ENCODE results near the gene TMEM208.
A peak's percentile ranks its signal among the peaks of the same experiment; 100 is the strongest.

The TMEM208 gene

GRCh38 chr16:67209565-67209964, 17.4 kb upstream of the TMEM208 start:
- DNase-seq (ENCODE audit: low read depth), result no peak

GRCh38 chr16:67210069-67210937, 16.6 kb upstream of the TMEM208 start:
- no peak for DNase-seq (ENCODE audit: low read depth)

DNA sequence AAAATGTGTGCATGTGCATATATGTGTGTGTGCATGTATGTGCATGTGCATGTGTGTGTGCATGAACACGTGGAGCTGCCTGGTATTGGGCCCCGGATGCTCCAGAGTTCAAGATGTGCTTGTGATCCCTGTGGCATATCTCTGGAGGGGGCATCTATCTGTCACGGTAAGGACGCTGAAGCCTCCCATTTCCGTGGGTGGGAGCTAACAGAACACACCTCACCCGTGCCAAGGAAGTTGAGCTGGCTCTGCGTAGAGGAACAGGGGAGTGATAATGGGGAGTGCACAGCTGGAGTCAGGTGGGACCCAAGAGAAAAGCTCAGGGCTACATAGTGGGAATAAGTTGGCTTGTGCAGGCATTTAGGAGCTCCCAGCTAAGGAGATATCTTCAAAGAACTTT, 15.3 kb upstream of the TMEM208 start:
- no peak for DNase-seq (ENCODE audit: low read depth)

DNA sequence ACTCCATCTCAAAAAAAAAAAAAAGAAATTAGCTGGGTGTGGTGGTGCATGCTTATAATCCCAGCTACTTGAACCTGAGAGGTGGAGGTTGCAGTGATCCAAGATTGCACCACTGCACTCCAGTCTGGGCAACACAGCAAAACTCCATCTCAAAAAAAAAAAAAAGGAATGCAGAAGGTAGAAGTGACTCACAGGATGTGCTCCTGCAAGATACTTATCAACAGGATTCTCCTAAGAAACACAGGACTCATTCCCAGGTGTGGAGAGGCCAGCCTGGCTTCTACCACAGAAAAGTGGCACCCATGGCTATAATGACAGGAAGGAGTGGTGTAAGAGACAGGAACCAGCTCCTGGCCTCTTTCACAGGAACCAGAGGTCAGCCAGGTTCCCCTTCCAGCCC, 14.2 kb upstream of the TMEM208 start:
- DNase-seq (ENCODE audit: low read depth), result no peak

GRCh38 chr16:67213197-67214019, 13.5 kb upstream of the TMEM208 start:
- DNase-seq (ENCODE audit: low read depth), result no peak

DNA sequence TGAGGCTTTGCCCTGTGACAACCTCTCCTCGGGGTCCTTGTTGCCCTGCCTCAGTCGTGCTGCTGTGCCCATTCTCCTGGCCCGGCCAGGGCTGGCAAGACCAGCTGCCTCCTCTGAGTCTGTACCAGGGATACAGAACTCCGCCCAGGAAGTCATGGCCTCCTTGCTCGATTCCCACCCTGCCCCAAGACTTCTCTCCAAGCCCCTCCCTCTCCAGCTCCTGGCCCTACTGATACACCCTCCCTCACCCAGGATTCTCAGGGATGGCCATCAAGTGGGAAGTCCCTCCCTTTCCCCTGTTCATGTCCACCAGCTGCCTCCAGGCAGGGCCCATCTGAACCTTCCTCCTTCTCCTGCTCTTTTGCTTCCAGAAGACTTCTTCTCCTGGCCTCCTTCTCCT, 11.2 kb upstream of the TMEM208 start:
- no peak for DNase-seq (ENCODE audit: low read depth)

DNA sequence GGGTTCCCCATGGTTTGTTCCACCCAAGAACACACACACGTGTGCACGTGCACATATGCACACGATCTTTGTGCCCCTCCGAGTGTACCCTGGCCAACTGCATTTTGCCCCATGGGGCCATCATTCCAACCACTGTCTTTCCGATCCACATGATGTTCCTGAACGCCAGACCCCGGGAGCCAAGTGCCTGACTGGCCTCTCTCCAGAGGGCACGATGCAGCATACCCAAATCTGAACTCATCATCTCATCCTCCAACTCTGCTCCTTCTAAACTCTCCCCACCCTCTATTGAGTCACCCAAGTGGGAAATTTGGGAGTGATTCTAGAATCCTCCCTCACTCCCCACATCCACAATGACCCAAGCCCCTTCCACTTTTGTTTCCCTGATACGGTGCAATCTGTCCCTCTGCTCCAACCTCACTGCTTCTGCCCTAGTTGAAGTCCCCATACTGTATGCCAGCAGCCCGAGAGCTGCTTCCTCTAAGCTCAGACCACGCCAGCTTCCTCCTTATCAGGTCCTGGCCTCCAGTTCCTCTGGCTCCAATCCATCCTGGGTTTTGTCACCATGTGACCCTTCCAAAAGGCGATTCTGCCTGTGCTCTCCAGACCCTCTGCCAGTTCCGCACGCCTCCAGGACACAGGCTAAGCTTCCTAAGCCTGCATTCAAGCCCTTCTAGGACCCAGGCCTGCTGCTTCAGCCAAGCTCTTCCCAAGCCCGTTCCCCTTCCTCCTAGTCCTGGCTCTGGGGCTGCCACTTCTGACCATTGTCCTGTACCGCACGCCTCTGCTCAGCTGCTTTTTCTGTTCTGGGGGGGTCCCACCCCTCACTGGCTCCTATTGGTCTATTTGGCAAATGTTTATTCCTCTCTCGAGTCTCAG, 10.1 kb upstream of the TMEM208 start:
- DNase-seq (ENCODE audit: low read depth), result no peak

DNA sequence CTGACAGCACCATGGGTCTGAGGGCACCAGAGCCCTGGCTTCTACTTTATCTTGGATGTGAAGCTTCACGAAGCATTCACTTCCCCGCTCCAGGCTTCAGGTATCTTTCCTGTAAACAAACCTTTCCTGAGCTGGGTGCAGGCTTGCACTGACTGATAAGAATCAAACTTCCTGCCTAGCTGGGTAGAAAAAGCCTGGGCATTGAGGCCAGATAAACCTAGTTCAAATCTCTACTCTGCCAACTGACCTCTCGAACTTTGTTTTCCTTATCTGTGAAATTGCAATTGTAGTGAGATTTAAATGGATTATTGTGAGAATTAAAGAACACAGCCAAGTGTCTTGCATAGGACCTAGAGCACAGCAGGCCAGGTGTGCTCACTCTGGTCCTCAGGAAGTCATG, 2.9 kb upstream of the TMEM208 start:
- DNase-seq (ENCODE audit: low read depth), result no peak

DNA sequence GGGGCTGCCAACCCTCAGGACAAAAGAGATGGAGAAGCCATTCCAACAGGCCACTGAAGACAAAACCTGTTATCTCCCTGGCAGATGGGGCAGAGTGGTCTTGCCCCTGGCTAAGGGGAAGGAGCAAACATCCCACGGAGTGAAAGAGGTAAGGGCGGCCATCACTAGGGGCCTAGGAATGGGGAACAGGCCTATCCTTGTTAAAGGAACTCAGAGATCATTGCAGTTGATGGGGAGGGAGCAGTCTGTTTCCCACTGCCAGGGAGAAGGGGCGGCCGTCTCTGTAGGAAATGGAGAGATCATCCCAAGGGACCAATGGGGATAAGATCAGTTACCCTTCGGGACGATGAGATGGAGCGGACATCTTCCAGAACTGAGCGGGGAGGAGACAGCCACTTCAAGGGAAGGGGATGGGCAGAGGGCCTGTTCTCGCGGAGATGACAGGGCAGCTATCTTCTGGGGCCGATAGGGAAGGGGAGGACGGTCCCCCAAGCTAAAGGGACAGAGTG, 581 bp upstream of the TMEM208 start:
- no peak for DNase-seq (ENCODE audit: low read depth)

DNA sequence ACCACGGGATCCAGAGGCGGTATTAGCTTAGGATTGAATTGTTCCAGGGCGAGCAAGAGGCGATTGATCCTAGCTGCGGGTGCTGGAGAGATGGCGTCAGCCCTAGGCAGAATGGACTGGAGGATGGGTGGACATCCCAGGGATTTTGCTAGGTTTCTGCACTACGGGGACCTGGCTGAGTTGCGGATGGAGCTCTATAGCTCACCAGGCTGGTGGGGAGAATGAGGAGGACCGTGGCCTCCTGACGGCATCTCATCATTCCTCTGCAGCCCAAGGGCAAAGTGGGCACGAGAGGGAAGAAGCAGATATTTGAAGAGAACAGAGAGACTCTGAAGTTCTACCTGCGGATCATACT, 614 bp downstream of the TMEM208 start:
- DNase-seq (ENCODE audit: low read depth), result no peak

DNA sequence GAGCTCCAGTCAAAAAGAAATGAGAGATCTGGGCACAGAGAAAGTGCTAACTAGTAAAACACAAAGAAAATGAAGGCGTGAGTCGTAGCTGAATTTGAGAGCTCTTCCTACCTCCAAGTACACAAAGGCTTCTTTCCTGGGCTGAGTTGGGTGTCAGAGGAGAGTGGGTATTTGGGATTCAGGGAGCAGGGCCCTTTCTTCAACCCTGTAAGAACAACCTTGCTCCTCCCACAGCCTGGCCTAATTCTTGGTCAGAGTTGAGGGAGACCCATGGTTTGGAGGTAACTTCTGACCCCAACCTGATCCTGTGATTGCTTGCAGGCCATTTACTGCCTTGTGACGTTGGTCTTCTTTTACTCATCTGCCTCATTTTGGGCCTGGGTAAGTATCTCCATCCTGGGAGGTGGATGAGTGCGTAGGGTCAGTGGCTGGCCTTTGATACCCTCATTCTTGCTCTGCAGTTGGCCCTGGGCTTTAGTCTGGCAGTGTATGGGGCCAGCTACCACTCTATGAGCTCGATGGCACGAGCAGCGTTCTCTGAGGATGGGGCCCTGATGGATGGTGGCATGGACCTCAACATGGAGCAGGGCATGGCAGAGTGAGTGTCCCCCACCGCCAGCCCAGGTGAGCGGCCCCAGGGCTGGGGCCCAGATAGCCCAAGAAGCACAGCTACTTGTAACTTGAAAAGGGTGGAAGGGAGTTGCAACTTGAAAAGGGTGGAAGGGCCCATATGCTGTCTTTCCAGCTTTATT, 1.3 kb downstream of the TMEM208 start:
- DNase-seq (ENCODE audit: low read depth), result no peak

DNA sequence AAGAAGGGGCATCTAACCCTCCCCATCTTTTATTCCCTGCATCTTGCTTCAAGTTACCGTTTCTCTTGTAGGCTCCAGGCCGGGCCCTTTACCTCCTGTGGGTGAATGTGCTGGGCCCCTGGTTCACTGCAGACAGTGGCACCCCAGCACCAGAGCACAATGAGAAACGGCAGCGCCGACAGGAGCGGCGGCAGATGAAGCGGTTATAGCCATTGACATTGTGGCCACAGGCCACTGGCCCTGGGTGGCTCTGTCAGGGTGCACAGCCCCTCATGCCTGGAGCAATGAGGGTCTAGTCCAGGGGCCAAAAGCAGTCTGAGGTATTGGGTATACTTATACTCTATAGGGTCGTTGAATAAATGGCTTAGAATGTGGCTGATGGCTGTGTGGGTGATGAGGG, 2.0 kb downstream of the TMEM208 start:
- no peak for DNase-seq (ENCODE audit: low read depth)

GRCh38 chr16:67229906-67230808, 3.2 kb downstream of the TMEM208 start:
- no peak for DNase-seq (ENCODE audit: low read depth)

- no peak for DNase-seq (ENCODE audit: low read depth)
These were observed 4.1 kb downstream of the TMEM208 start for GRCh38 chr16:67230809-67231660.

GRCh38 chr16:67233596-67233995, 6.7 kb downstream of the TMEM208 start:
- DNase-seq (ENCODE audit: low read depth), result no peak

- no peak for DNase-seq (ENCODE audit: low read depth)
These were observed 7.3 kb downstream of the TMEM208 start for GRCh38 chr16:67234180-67234597.

DNA sequence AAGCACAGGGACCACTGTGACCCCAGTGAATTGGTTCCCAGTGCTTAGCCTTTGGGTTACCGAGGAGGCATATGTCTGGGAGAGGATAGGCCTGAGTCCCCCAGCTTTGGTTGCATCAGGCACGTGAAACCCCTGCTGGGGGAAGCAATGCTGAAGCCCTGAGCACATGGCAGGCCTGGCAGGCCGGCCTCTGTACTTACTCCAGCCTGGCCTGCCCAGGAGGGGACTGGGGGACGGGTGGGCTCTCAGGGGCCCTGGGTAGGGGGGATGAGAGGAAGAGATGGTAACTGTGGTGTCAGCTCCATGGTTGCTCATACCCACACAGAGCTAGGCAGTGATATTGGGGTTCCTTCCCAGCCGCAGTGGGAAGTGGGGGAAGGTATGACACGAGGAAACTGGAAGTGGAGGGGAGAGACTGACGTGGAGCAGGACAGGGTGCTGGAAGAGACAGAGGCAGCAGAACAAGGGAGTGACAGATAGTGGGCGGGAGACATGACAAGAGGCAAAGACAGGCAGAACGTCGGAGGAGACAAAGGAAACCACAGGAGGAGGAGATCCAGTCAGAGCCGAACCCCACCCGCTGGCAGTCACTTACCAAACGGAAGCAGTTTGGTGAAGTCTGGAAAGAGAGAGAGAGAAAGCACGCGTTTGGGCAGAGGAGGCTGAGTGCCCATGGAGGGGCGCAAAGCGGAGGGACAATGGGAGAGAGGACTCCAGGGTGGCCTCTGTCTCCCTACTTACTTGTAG, 9.1 kb downstream of the TMEM208 start:
- DNase-seq (ENCODE audit: low read depth), result no peak

- DNase-seq (ENCODE audit: low read depth), result peak; percentile 52
These were observed 9.8 kb downstream of the TMEM208 start for GRCh38 chr16:67236563-67237395.
